C4-2B (cell line): ENCODE data around the gene NHP2.

Source experiments
- CTCF ChIP-seq: fragments of 450-650 bp; conservative IDR thresholded peaks from 2 replicates; pipeline ENCODE4 v1.5.1; 2017; ENCODE audit warnings: mild to moderate bottlenecking
- ZFX ChIP-seq: fragments of 450-650 bp; IDR thresholded peaks from 2 replicates; pipeline ENCODE4 v1.6.1; 2017

GRCh38 chr5:178187014-178187413 lies 33.3 kb upstream of the NHP2 start, which contains the start of gene GMCL2:
- TF ChIP-seq ZFX (no peak), CTCF (no peak)
